Uterus (tissue), 2 donors: ENCODE results near the gene FTCDNL1.

Source experiments
- POLR2A ChIP-seq, 2 donors: fragments of 450-650 bp; IDR thresholded peaks; one replicate each; pipeline ENCODE4 v1.6.1; 2016; ENCODE audit warnings: antibody characterized with exemption in 2 of 2, mild to moderate bottlenecking in 1 of 2, moderate library complexity in 1 of 2
- TF ChIP-seq, protein P1 (sequence below), 4 experiments: fragments of 200-600 bp in 2 of 4; fragments of 450-650 bp in 2 of 4; sonication (generic) in 2 of 4; IDR thresholded peaks; one replicate each; pipeline ENCODE4 v1.5.1; 2016 to 2019; ENCODE audit warnings: antibody characterized with exemption in 4 of 4, mild to moderate bottlenecking in 2 of 4, moderate library complexity in 1 of 4

DNA sequence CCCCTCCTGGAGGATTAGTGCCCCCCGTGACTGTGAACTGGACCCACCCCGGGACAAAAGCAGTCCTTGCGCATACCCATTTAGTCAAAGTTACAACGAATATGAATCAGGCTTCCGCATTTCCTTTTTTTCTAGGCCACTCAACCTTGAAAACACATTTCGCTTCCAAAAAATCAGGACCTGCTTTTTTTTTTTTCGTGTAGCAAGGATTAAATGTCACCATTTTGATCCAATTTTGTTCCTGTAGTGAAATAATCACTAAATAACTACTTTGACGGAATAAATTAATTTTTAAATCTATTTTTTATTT, 464 bp upstream of the FTCDNL1 start:
- TF ChIP-seq, protein P1, sequence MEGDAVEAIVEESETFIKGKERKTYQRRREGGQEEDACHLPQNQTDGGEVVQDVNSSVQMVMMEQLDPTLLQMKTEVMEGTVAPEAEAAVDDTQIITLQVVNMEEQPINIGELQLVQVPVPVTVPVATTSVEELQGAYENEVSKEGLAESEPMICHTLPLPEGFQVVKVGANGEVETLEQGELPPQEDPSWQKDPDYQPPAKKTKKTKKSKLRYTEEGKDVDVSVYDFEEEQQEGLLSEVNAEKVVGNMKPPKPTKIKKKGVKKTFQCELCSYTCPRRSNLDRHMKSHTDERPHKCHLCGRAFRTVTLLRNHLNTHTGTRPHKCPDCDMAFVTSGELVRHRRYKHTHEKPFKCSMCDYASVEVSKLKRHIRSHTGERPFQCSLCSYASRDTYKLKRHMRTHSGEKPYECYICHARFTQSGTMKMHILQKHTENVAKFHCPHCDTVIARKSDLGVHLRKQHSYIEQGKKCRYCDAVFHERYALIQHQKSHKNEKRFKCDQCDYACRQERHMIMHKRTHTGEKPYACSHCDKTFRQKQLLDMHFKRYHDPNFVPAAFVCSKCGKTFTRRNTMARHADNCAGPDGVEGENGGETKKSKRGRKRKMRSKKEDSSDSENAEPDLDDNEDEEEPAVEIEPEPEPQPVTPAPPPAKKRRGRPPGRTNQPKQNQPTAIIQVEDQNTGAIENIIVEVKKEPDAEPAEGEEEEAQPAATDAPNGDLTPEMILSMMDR (IDR thresholded peaks at IDR 0.05) = no peak
- TF ChIP-seq POLR2A (IDR thresholded peaks at IDR 0.05) = no peak
